Upper lobe of left lung (tissue), 6 donors: Measurements from ENCODE around the gene TMEM247. TPM values are rescaled to one million over a fixed set of nuclear protein-coding genes. Genes with fewer than 3 reads are reported as not detected.

Experiments used
- ATAC-seq, 2 donors: fragments of 200-7000 bp; cut with Tn5 transposase; one replicate each; pipeline ENCODE4 v1.9.1; 2022; ENCODE audit warnings: mild to moderate bottlenecking in 2 of 2, moderate library complexity in 2 of 2; ENCODE audit not compliant: low FRiP score in 2 of 2
- DNase-seq, 2 donors: peaks; one replicate each; pipeline ENCODE4 v3.0.0-alpha.2; 2019 to 2020
- H3K27ac ChIP-seq, 4 donors: fragments of 200-600 bp; sonication (generic); one replicate each; pipeline ENCODE4 v1.5.1; 2016 to 2019
- H3K27me3 ChIP-seq, 4 donors: fragments of 200-600 bp; sonication (generic); one replicate each; pipeline ENCODE4 v1.5.1; 2017 to 2019
- H3K36me3 ChIP-seq, 4 donors: fragments of 200-600 bp; sonication (generic); one replicate each; pipeline ENCODE4 v1.5.1; 2016 to 2019
- H3K4me1 ChIP-seq, 4 donors: fragments of 200-600 bp; sonication (generic); one replicate each; pipeline ENCODE4 v1.5.1; 2018 to 2019
- H3K4me3 ChIP-seq, 4 donors: fragments of 200-600 bp; sonication (generic); one replicate each; pipeline ENCODE4 v1.5.1; 2017 to 2019; ENCODE audit warnings: mild to moderate bottlenecking in 2 of 4, moderate library complexity in 1 of 4
- H3K9me3 ChIP-seq, 4 donors: fragments of 200-600 bp; sonication (generic); one replicate each; pipeline ENCODE4 v1.5.1; 2018 to 2019
- CTCF ChIP-seq, 6 experiments: fragments of 450-650 bp in 4 of 6; fragments of 200-600 bp in 2 of 6; sonication (generic) in 2 of 6; IDR thresholded peaks; one replicate each; pipeline ENCODE4 v1.5.1; 2016 to 2019; ENCODE audit warnings: antibody characterized with exemption in 6 of 6
- EP300 ChIP-seq, 4 donors: sonication (generic); formaldehyde crosslinking; IDR thresholded peaks; one replicate each; pipeline ENCODE4 v1.5.1; 2017; ENCODE audit warnings: antibody characterized with exemption in 4 of 4, control low read depth in 2 of 4
- POLR2A ChIP-seq, 4 donors: fragments of 450-650 bp; IDR thresholded peaks; one replicate each; pipeline ENCODE4 v1.5.1; 2016 to 2017; ENCODE audit warnings: antibody characterized with exemption in 4 of 4, mild to moderate bottlenecking in 2 of 4
- POLR2AphosphoS5 ChIP-seq, 2 donors: sonication (generic); formaldehyde crosslinking; IDR thresholded peaks; one replicate each; pipeline ENCODE4 v1.5.1; 2017; ENCODE audit warnings: antibody characterized with exemption in 2 of 2
- WGBS, 2 donors: methylation state at CpG; one replicate each; pipeline ENCODE4 v1.1.5; 2017 to 2018; 5-methylcytosine and 5-hydroxymethylcytosine counted together
- total RNA-seq, 6 donors: library from RNA; depleted of rRNA in 4 of 6; stranded (reverse); fragments of >200 nt in 4 of 6; gene quantifications; one replicate each; pipeline versions ENCODE4 v1.1.0 to v1.2.1, GENCODE V29; 2016 to 2021
- donor health status: DM: no; HTN: no; CAD: no; lungs with moderate emphysema.
- donor health status: DM: no; HTN: yes; CAD: no; lungs with severe emphysema.

TMEM247 gene
- total RNA-seq, 6 donors from 2014 or later, result not detected

GRCh38 chr2:46446871-46447568 is 32.3 kb upstream of the TMEM247 start:
- Histone ChIP-seq H3K4me1 (no peaks in the 10 kb centered on the region), H3K27me3 (no peaks in the 10 kb centered on the region), H3K9me3 (peaks cover 0 to 5% (median 2%) of the 10 kb centered on the region in 4 donors), H3K36me3 (no peaks in the 10 kb centered on the region), H3K4me3 (no peak overlapping the region), H3K27ac (no peak overlapping the region)
- ATAC-seq, result no peak
- no peak for DNase-seq
- WGBS, 2 donors, result 83 to 89% methylated on average over 3 of the region's 3 CpGs
- TF ChIP-seq POLR2A (IDR thresholded peaks at IDR 0.05) (no peak), CTCF (IDR thresholded peaks at IDR 0.05) (no peak), EP300 (IDR thresholded peaks at IDR 0.05) (peak in 1 of 4 donors; percentile 22), POLR2AphosphoS5 (IDR thresholded peaks at IDR 0.05) (peak in 1 of 2 donors; percentile 22)

- Histone ChIP-seq H3K27me3 (no peaks in the 10 kb centered on the region), H3K36me3 (no peaks in the 10 kb centered on the region), H3K9me3 (peaks cover 0 to 5% (median 2%) of the 10 kb centered on the region in 4 donors), H3K27ac (no peak overlapping the region), H3K4me1 (no peaks in the 10 kb centered on the region), H3K4me3 (no peak overlapping the region)
- WGBS, 2 donors, result 95 to 96% methylated on average over 2 of the region's 2 CpGs
- TF ChIP-seq CTCF (IDR thresholded peaks at IDR 0.05) (no peak), POLR2AphosphoS5 (IDR thresholded peaks at IDR 0.05) (no peak)
- DNase-seq (no peak), ATAC-seq (no peak)
Measured at GRCh38 chr2:46447649-46448048, 31.7 kb upstream of the TMEM247 start.

GRCh38 chr2:46448111-46448510 is 31.3 kb upstream of the TMEM247 start:
- H3K36me3 ChIP-seq, result no peaks in the 10 kb centered on the region
- no peaks in the 10 kb centered on the region for H3K27me3 ChIP-seq
- H3K9me3 ChIP-seq, result peaks cover 0 to 5% (median 2%) of the 10 kb centered on the region in 4 donors
- H3K4me3 ChIP-seq, result no peak overlapping the region
- H3K4me1 ChIP-seq, result no peaks in the 10 kb centered on the region
- TF ChIP-seq CTCF (IDR thresholded peaks at IDR 0.05) (no peak), POLR2A (IDR thresholded peaks at IDR 0.05) (no peak), POLR2AphosphoS5 (IDR thresholded peaks at IDR 0.05) (no peak), EP300 (IDR thresholded peaks at IDR 0.05) (no peak)
- WGBS, 2 donors, result 94 to 95% methylated on average over 6 of the region's 6 CpGs
- DNase-seq, result no peak
- ATAC-seq, result no peak
- no peak overlapping the region for H3K27ac ChIP-seq

- TF ChIP-seq CTCF (IDR thresholded peaks at IDR 0.05) (no peak), EP300 (IDR thresholded peaks at IDR 0.05) (no peak), POLR2A (IDR thresholded peaks at IDR 0.05) (no peak), POLR2AphosphoS5 (IDR thresholded peaks at IDR 0.05) (no peak)
- no peak overlapping the region for H3K4me3 ChIP-seq
- H3K9me3 ChIP-seq, result peaks cover 0 to 5% (median 2%) of the 10 kb centered on the region in 4 donors
- no peak for DNase-seq
- ATAC-seq, result no peak
- no peaks in the 10 kb centered on the region for H3K27me3 ChIP-seq
- no peaks in the 10 kb centered on the region for H3K36me3 ChIP-seq
- peaks cover 0 to 4% (median 0%) of the 10 kb centered on the region in 4 donors for H3K4me1 ChIP-seq
- no peak overlapping the region for H3K27ac ChIP-seq
Measured at GRCh38 chr2:46448641-46449040, 30.7 kb upstream of the TMEM247 start.

- DNase-seq (no peak), ATAC-seq (no peak)
- Histone ChIP-seq H3K36me3 (no peaks in the 10 kb centered on the region), H3K4me1 (peaks cover 0 to 4% (median 0%) of the 10 kb centered on the region in 4 donors), H3K27ac (no peak overlapping the region), H3K27me3 (no peaks in the 10 kb centered on the region), H3K4me3 (no peak overlapping the region), H3K9me3 (peaks cover 0 to 5% (median 2%) of the 10 kb centered on the region in 4 donors)
- no peak for TF ChIP-seq POLR2A (IDR thresholded peaks at IDR 0.05)
- no peak for TF ChIP-seq EP300 (IDR thresholded peaks at IDR 0.05)
Measured at GRCh38 chr2:46449700-46450099, 29.7 kb upstream of the TMEM247 start.
